H9 (cell line): Measurements from ENCODE around the gene CACNA1A. TPM values are rescaled to one million over a fixed set of nuclear protein-coding genes. Genes with fewer than 3 reads are reported as not detected.
A peak's percentile ranks its signal among the peaks of the same experiment; 100 is the strongest.

ENCODE experiments used
- DNase-seq: peaks from one replicate; pipeline ENCODE4 v3.0.0-alpha.2; 2017
- H2AFZ ChIP-seq: one replicate; pipeline ENCODE4 v1.6.1; 2013; ENCODE audit warnings: mild to moderate bottlenecking, low read length, control low read depth, moderate library complexity
- H2AK5ac ChIP-seq: 2 replicates; pipeline ENCODE4 v1.6.1; 2013; ENCODE audit warnings: low read length, control low read depth, mixed read lengths; ENCODE audit not compliant: insufficient read length
- H2BK120ac ChIP-seq: one replicate; pipeline ENCODE4 v1.6.1; 2013; ENCODE audit warnings: low read depth, mild to moderate bottlenecking, low read length, control low read depth, inconsistent platforms; ENCODE audit not compliant: poor library complexity, severe bottlenecking
- H2BK12ac ChIP-seq: 2 replicates; pipeline ENCODE4 v1.6.1; 2013; ENCODE audit warnings: low read length, control low read depth, mixed read lengths, low read depth; ENCODE audit not compliant: insufficient read length
- H2BK15ac ChIP-seq: 2 replicates; pipeline ENCODE4 v1.6.1; 2013; ENCODE audit warnings: low read depth, low read length, control low read depth
- H2BK20ac ChIP-seq: one replicate; pipeline ENCODE4 v1.6.1; 2013; ENCODE audit warnings: low read depth, mild to moderate bottlenecking, low read length, control low read depth, inconsistent platforms; ENCODE audit not compliant: poor library complexity, severe bottlenecking
- H2BK5ac ChIP-seq: 2 replicates; pipeline ENCODE4 v1.6.1; 2013; ENCODE audit warnings: low read length, control low read depth, mixed read lengths; ENCODE audit not compliant: insufficient read length
- H3K14ac ChIP-seq: 2 replicates; pipeline ENCODE4 v1.6.1; 2013; ENCODE audit warnings: low read length, control low read depth; ENCODE audit not compliant: insufficient read depth
- H3K18ac ChIP-seq: 2 replicates; pipeline ENCODE4 v1.6.1; 2013; ENCODE audit warnings: low read depth, mild to moderate bottlenecking, mixed read lengths, low read length, control low read depth; ENCODE audit not compliant: insufficient read length
- H3K23ac ChIP-seq: 2 replicates; pipeline ENCODE4 v1.6.1; 2013; ENCODE audit warnings: low read length, control low read depth, mixed read lengths, low read depth; ENCODE audit not compliant: insufficient read length
- H3K23me2 ChIP-seq: 2 replicates; pipeline ENCODE4 v1.6.1; 2013; ENCODE audit warnings: low read depth, mild to moderate bottlenecking, mixed read lengths, low read length, control low read depth; ENCODE audit not compliant: insufficient read length, poor library complexity, severe bottlenecking
- H3K27ac ChIP-seq: 2 replicates; pipeline ENCODE4 v1.5.1; 2013; ENCODE audit warnings: low read length, control low read depth, mixed read lengths, low read depth; ENCODE audit not compliant: insufficient read length
- H3K27me3 ChIP-seq: 2 replicates; pipeline ENCODE4 v1.6.1; 2013; ENCODE audit warnings: low read length, control low read depth, inconsistent platforms; ENCODE audit not compliant: insufficient read depth
- H3K4ac ChIP-seq: 2 replicates; pipeline ENCODE4 v1.6.1; 2013; ENCODE audit warnings: low read depth, mild to moderate bottlenecking, control low read depth, inconsistent platforms, low read length, moderate library complexity
- H3K4me1 ChIP-seq: 2 replicates; pipeline ENCODE4 v1.6.1; 2013; ENCODE audit warnings: low read length, control low read depth, inconsistent platforms; ENCODE audit not compliant: insufficient read depth
- H3K4me2 ChIP-seq: 2 replicates; pipeline ENCODE4 v1.6.1; 2013; ENCODE audit warnings: low read length, control low read depth, mixed read lengths; ENCODE audit not compliant: insufficient read length, insufficient read depth
- H3K56ac ChIP-seq: 2 replicates; pipeline ENCODE4 v1.6.1; 2013; ENCODE audit warnings: low read depth, mild to moderate bottlenecking, mixed read lengths, low read length, control low read depth; ENCODE audit not compliant: insufficient read length
- H3K79me1 ChIP-seq: 2 replicates; pipeline ENCODE4 v1.6.1; 2013; ENCODE audit warnings: low read depth, mild to moderate bottlenecking, moderate library complexity, low read length, control low read depth, inconsistent platforms; ENCODE audit not compliant: insufficient read depth, poor library complexity, severe bottlenecking
- H3K79me2 ChIP-seq: 2 replicates; pipeline ENCODE4 v1.6.1; 2013; ENCODE audit warnings: low read length, control low read depth, inconsistent platforms; ENCODE audit not compliant: insufficient read depth
- H3K9ac ChIP-seq: 2 replicates; pipeline ENCODE4 v1.6.1; 2013; ENCODE audit warnings: low read length, control low read depth, mixed read lengths; ENCODE audit not compliant: insufficient read length; ENCODE audit errors: extremely low read depth
- H3K9me3 ChIP-seq: one replicate; pipeline ENCODE4 v1.6.1; 2013; ENCODE audit warnings: low read depth, low read length, inconsistent platforms; ENCODE audit not compliant: control insufficient read depth
- H3T11ph ChIP-seq: one replicate; pipeline ENCODE4 v1.6.1; 2013; ENCODE audit warnings: mild to moderate bottlenecking, low read length, control low read depth, inconsistent platforms
- H4K20me1 ChIP-seq: one replicate; pipeline ENCODE4 v1.6.1; 2013; ENCODE audit not compliant: control insufficient read depth, insufficient read length, insufficient read depth
- H4K5ac ChIP-seq: 2 replicates; pipeline ENCODE4 v1.6.1; 2013; ENCODE audit warnings: low read depth, mild to moderate bottlenecking, mixed read lengths, low read length, control low read depth; ENCODE audit not compliant: insufficient read length
- H4K8ac ChIP-seq: replicated peaks from 2 replicates; pipeline ENCODE4 v1.6.1; 2013; ENCODE audit warnings: low read length, control low read depth, mixed read lengths, low read depth; ENCODE audit not compliant: insufficient read length
- H4K91ac ChIP-seq: 2 replicates; pipeline ENCODE4 v1.6.1; 2013; ENCODE audit warnings: low read depth, mild to moderate bottlenecking, moderate library complexity, mixed read lengths, low read length, control low read depth; ENCODE audit not compliant: insufficient read length
- H3K27ac Mint-ChIP-seq, 3 experiments: 2 replicates in 2 of 3; 3 replicates in 1 of 3; pipeline ENCODE4 v1.8.0; 2020 to 2021; ENCODE audit warnings: mixed read lengths in 3 of 3, mild to moderate bottlenecking in 1 of 3, moderate library complexity in 1 of 3
- H3K27me3 Mint-ChIP-seq: 2 replicates; pipeline ENCODE4 v1.8.0; 2021; ENCODE audit warnings: low read depth, mild to moderate bottlenecking, moderate library complexity, mixed read lengths
- H3K36me3 Mint-ChIP-seq, 3 experiments: 2 replicates in 2 of 3; 3 replicates in 1 of 3; pipeline ENCODE4 v1.8.0; 2020 to 2021; ENCODE audit warnings: low read depth in 3 of 3, mixed read lengths in 3 of 3; ENCODE audit not compliant: insufficient read depth in 1 of 3
- H3K4me1 Mint-ChIP-seq, 2 experiments: 2 replicates each; pipeline ENCODE4 v1.8.0; 2020; ENCODE audit warnings: mixed read lengths in 2 of 2
- H3K4me3 Mint-ChIP-seq, 2 experiments: 2 replicates in 1 of 2; 3 replicates in 1 of 2; pipeline ENCODE4 v1.8.0; 2020 to 2021; ENCODE audit warnings: mild to moderate bottlenecking in 2 of 2, mixed read lengths in 2 of 2, moderate library complexity in 1 of 2
- H3K9me3 Mint-ChIP-seq, 2 experiments: 2 replicates in 1 of 2; 3 replicates in 1 of 2; pipeline ENCODE4 v1.8.0; 2020; ENCODE audit warnings: mild to moderate bottlenecking in 2 of 2, mixed read lengths in 2 of 2, moderate library complexity in 1 of 2
- CTCF ChIP-seq: fragments of 200-600 bp; sonication (generic); conservative IDR thresholded peaks from 3 replicates; pipeline ENCODE4 v1.8.0; 2021; ENCODE audit warnings: antibody characterized with exemption, mild to moderate bottlenecking
- WGBS: extraction: QIAGEN DNeasy Blood & Tissue Kit; methylation state at CpG from one replicate; pipeline ENCODE4 v1.1.7; 2013; ENCODE audit warnings: missing lambda C conversion rate, low lambda C conversion rate, mixed read lengths; ENCODE audit not compliant: insufficient read length; ENCODE audit errors: extremely low coverage; 5-methylcytosine and 5-hydroxymethylcytosine counted together
- total RNA-seq: library from RNA; stranded (reverse); gene quantifications from 2 replicates; pipeline ENCODE4 v1.2.1, GENCODE V29; 2021

The CACNA1A gene
- total RNA-seq, 1 experiment from 2014 or later = 8.0 TPM

GRCh38 chr19:13159713-13160112, 346.6 kb downstream of the CACNA1A start:
- no CpG with 5 or more reads among the region's 3 CpGs for WGBS
- Histone ChIP-seq H3T11ph (no peak overlapping the region), H2BK12ac (no peak overlapping the region), H3K23me2 (peaks cover 15% of the 10 kb centered on the region), H3K4ac (no peak overlapping the region), H2BK20ac (no peak overlapping the region), H3K4me2 (no peak overlapping the region), H3K27ac (no peak overlapping the region), H3K14ac (no peak overlapping the region), H2AFZ (no peak overlapping the region), H3K4me1 (peaks cover 2% of the 10 kb centered on the region; the same call in 1 of the 2 replicates), H3K27me3 (no peaks in the 10 kb centered on the region), H4K20me1 (no peaks in the 10 kb centered on the region), H3K9ac (no peak overlapping the region), H2BK5ac (no peak overlapping the region), H3K23ac (no peak overlapping the region), H2BK15ac (no peak overlapping the region), H3K79me1 (no peaks in the 10 kb centered on the region), H3K18ac (no peak overlapping the region), H3K56ac (no peak overlapping the region), H4K5ac (no peak overlapping the region), H3K9me3 (no peaks in the 10 kb centered on the region), H2BK120ac (no peak overlapping the region), H4K91ac (no peak overlapping the region), H2AK5ac (no peak overlapping the region), H4K8ac (no peak overlapping the region), H3K79me2 (no peaks in the 10 kb centered on the region)
- Mint-ChIP-seq H3K27ac (peak overlapping the region in 1 of 3 experiments; percentile 48; a peak in 2 of 7 replicates), H3K27me3 (peaks cover 4% of the 10 kb centered on the region), H3K9me3 (no peaks in the 10 kb centered on the region), H3K4me3 (no peak overlapping the region), H3K4me1 (peaks cover 29 to 34% of the 10 kb centered on the region in 2 experiments), H3K36me3 (peaks cover under 1 to 6% (median 2%) of the 10 kb centered on the region in 3 experiments; a peak in 5 of 7 replicates)
- DNase-seq = no peak
- no peak for TF ChIP-seq CTCF
